ENCODE data around the gene MYBL2.
"Not testable (repeated sequence)": the region's sequence is repeated elsewhere in the genome, so short reads cannot be mapped to it uniquely, and the experiment has no call there.

MYBL2 gene

GRCh38 chr20:43744966-43745730 lies 78.2 kb downstream of the MYBL2 start:
- Mint-ChIP-seq H3K4me1 (peaks cover 24% of the 10 kb centered on the region), H3K27me3 (peaks cover 13% of the 10 kb centered on the region), H3K9me3 (peaks cover 3% of the 10 kb centered on the region), H3K36me3 (ENCODE audit: low read depth) (no peaks in the 10 kb centered on the region), H3K27ac (no peak overlapping the region), H3K4me3 (no peak overlapping the region)
- ATAC-seq (no peak), DNase-seq (no peak)

GRCh38 chr20:43746344-43747137 lies 79.6 kb downstream of the MYBL2 start:
- Mint-ChIP-seq H3K27me3 (peaks cover 13% of the 10 kb centered on the region), H3K4me1 (peaks cover 37% of the 10 kb centered on the region), H3K4me3 (no peak overlapping the region), H3K27ac (no peak overlapping the region), H3K9me3 (peaks cover 3% of the 10 kb centered on the region), H3K36me3 (ENCODE audit: low read depth) (no peaks in the 10 kb centered on the region)
- no peak for DNase-seq
- ATAC-seq: no peak

GRCh38 chr20:43748274-43748673 lies 81.4 kb downstream of the MYBL2 start:
- Mint-ChIP-seq H3K4me1 (peaks cover 54% of the 10 kb centered on the region), H3K9me3 (peaks cover 3% of the 10 kb centered on the region), H3K4me3 (no peak overlapping the region), H3K27me3 (peaks cover 13% of the 10 kb centered on the region), H3K27ac (no peak overlapping the region), H3K36me3 (ENCODE audit: low read depth) (peaks cover 7% of the 10 kb centered on the region)
- ATAC-seq: no peak
- no peak for DNase-seq

GRCh38 chr20:43749734-43750294 lies 82.9 kb downstream of the MYBL2 start:
- Mint-ChIP-seq H3K27ac (peak overlapping the region; percentile 48), H3K27me3 (peaks cover 11% of the 10 kb centered on the region), H3K36me3 (ENCODE audit: low read depth) (peaks cover 14% of the 10 kb centered on the region), H3K4me1 (peaks cover 53% of the 10 kb centered on the region), H3K9me3 (peaks cover 8% of the 10 kb centered on the region), H3K4me3 (no peak overlapping the region)
- DNase-seq (peak; percentile 96), ATAC-seq (no peak)

- ATAC-seq (no peak), DNase-seq (no peak)
- peaks cover 52% of the 10 kb centered on the region for H3K4me1 Mint-ChIP-seq
- peak overlapping the region; percentile 99 for H3K27ac Mint-ChIP-seq
- H3K4me3 Mint-ChIP-seq: peak overlapping the region; percentile 41
- H3K9me3 Mint-ChIP-seq: peaks cover 8% of the 10 kb centered on the region
- peaks cover 11% of the 10 kb centered on the region for H3K27me3 Mint-ChIP-seq
- peaks cover 14% of the 10 kb centered on the region for H3K36me3 Mint-ChIP-seq (ENCODE audit: low read depth)
Measured at GRCh38 chr20:43750774-43751166, 83.9 kb downstream of the MYBL2 start.

- Mint-ChIP-seq H3K4me3 (peak overlapping the region; percentile 41), H3K36me3 (ENCODE audit: low read depth) (peaks cover 14% of the 10 kb centered on the region), H3K9me3 (peaks cover 8% of the 10 kb centered on the region), H3K27ac (peak overlapping the region; percentile 99), H3K27me3 (peaks cover 7% of the 10 kb centered on the region), H3K4me1 (peaks cover 48% of the 10 kb centered on the region)
- peak; percentile 60 for DNase-seq
- peak; percentile 89 for ATAC-seq
Measured at GRCh38 chr20:43751167-43752050, 84.5 kb downstream of the MYBL2 start.

GRCh38 chr20:43752051-43752360 lies 85.1 kb downstream of the MYBL2 start:
- Mint-ChIP-seq H3K9me3 (peaks cover 8% of the 10 kb centered on the region), H3K4me1 (peaks cover 44% of the 10 kb centered on the region), H3K4me3 (peak overlapping the region; percentile 30), H3K27me3 (peaks cover 4% of the 10 kb centered on the region), H3K36me3 (ENCODE audit: low read depth) (peaks cover 14% of the 10 kb centered on the region), H3K27ac (peak overlapping the region; percentile 99)
- ATAC-seq (no peak), DNase-seq (peak; percentile 25)

- peaks cover 5% of the 10 kb centered on the region for H3K9me3 Mint-ChIP-seq
- H3K4me1 Mint-ChIP-seq: peaks cover 45% of the 10 kb centered on the region
- ATAC-seq (peak; percentile 23), DNase-seq (peak; percentile 67)
- H3K27ac Mint-ChIP-seq: peak overlapping the region; percentile 99
- H3K36me3 Mint-ChIP-seq (ENCODE audit: low read depth): peaks cover 14% of the 10 kb centered on the region
- peak overlapping the region; percentile 30 for H3K4me3 Mint-ChIP-seq
- H3K27me3 Mint-ChIP-seq: peaks cover 1% of the 10 kb centered on the region
Measured at GRCh38 chr20:43752561-43753301, 85.8 kb downstream of the MYBL2 start.

- ATAC-seq (no peak), DNase-seq (no peak)
- Mint-ChIP-seq H3K4me3 (no peak overlapping the region), H3K27me3 (no peaks in the 10 kb centered on the region), H3K36me3 (ENCODE audit: low read depth) (peaks cover 14% of the 10 kb centered on the region), H3K27ac (no peak overlapping the region), H3K4me1 (peaks cover 42% of the 10 kb centered on the region), H3K9me3 (peaks cover 5% of the 10 kb centered on the region)
Measured at GRCh38 chr20:43755390-43755789, 88.5 kb downstream of the MYBL2 start.

- no peak for DNase-seq
- Mint-ChIP-seq H3K36me3 (ENCODE audit: low read depth) (peaks cover 14% of the 10 kb centered on the region), H3K27me3 (no peaks in the 10 kb centered on the region), H3K9me3 (peaks cover 5% of the 10 kb centered on the region), H3K4me3 (no peak overlapping the region), H3K4me1 (peaks cover 37% of the 10 kb centered on the region), H3K27ac (no peak overlapping the region)
- no peak for ATAC-seq
Measured at GRCh38 chr20:43755851-43756250, 88.9 kb downstream of the MYBL2 start.

- ATAC-seq: not testable (repeated sequence)
Measured at GRCh38 chr20:43757888-43758287, 91.0 kb downstream of the MYBL2 start.

GRCh38 chr20:43761386-43762340 lies 94.7 kb downstream of the MYBL2 start:
- Mint-ChIP-seq H3K4me3 (no peak overlapping the region), H3K4me1 (peaks cover 12% of the 10 kb centered on the region), H3K9me3 (no peaks in the 10 kb centered on the region), H3K27ac (no peak overlapping the region), H3K27me3 (peaks cover 1% of the 10 kb centered on the region), H3K36me3 (ENCODE audit: low read depth) (no peaks in the 10 kb centered on the region)
- ATAC-seq (no peak), DNase-seq (no peak)

More at GRCh38 chr20:43757888-43758287, 91.0 kb downstream of the MYBL2 start:
- H3K27ac Mint-ChIP-seq; H3K9me3 Mint-ChIP-seq; H3K4me3 Mint-ChIP-seq; H3K36me3 Mint-ChIP-seq (ENCODE audit: low read depth); H3K27me3 Mint-ChIP-seq; DNase-seq: not testable (repeated sequence)
- peaks cover 17% of the 10 kb centered on the region for H3K4me1 Mint-ChIP-seq

- H3K4me3 Mint-ChIP-seq: no peak overlapping the region
- H3K4me1 Mint-ChIP-seq: peaks cover 6% of the 10 kb centered on the region
- H3K36me3 Mint-ChIP-seq (ENCODE audit: low read depth): no peaks in the 10 kb centered on the region
- peaks cover 10% of the 10 kb centered on the region for H3K27me3 Mint-ChIP-seq
- H3K9me3 Mint-ChIP-seq: no peaks in the 10 kb centered on the region
- no peak overlapping the region for H3K27ac Mint-ChIP-seq
- no peak for ATAC-seq
- DNase-seq: no peak
Measured at GRCh38 chr20:43762911-43763310, 96.0 kb downstream of the MYBL2 start.

Measured in activated naive CD8-positive, alpha-beta T cell treated with anti-CD3 and anti-CD28 coated beads, Interleukin-2, amount 50 U/mL, for 24 hours (primary cell).